NB4 (cell line): ENCODE measurements around the gene NOD1.

Source experiments
- POLR2A ChIP-seq: IDR thresholded peaks from 2 replicates; pipeline ENCODE4 v1.6.1; 2011; ENCODE audit warnings: mild to moderate bottlenecking; ENCODE audit not compliant: insufficient read length; ENCODE audit errors: extremely low read depth
- TF ChIP-seq, protein P1 (sequence below): IDR thresholded peaks from one replicate; pipeline ENCODE4 v1.5.1; 2012; ENCODE audit warnings: low read depth, low read length
- TF ChIP-seq, protein P2 (sequence below): IDR thresholded peaks from 2 replicates; pipeline ENCODE4 v1.6.1; 2011; ENCODE audit warnings: low read depth, low read length

DNA sequence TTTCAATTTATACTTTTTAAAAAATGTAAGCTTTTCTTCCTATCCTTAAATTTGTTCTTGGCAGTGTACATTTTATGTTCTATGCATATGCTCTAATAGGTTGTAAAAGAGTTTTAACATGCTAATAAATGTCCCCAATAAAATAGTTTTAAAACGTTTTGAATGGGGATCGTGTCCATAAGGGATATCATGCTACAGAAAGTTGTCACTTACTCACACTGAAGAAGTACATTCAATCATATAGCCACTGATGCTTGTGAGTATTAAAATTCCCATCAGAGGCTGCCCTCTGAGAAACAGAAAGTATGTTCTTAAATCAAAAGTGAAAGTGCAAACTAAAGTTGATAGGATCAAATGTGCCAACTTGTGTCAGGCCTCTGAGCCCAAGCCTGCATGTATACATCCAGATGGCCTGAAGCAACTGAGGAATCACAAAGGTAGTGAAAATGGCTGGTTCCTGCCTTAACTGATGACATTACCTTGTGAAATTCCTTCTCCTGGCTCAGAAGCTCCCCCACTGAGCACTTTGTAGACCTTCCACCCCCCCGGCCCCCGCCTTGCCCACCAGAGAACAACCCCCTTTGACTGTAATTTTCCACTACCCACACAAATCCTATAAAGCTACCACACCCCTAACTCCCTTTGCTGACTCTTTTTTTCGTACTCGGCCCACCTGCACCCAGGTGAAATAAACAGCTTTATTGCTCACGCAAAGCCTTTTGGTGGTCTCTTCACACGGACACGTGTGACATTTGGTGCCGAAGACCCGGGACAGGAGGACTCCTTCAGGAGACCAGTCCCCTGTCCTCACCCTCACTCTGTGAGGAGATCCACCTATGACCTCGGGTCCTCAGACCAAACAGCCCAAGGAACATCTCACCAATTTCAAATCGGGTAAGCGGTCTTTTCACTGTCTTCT lies 877 bp upstream of the NOD1 start:
- no peak for TF ChIP-seq POLR2A
- TF ChIP-seq, protein P1, sequence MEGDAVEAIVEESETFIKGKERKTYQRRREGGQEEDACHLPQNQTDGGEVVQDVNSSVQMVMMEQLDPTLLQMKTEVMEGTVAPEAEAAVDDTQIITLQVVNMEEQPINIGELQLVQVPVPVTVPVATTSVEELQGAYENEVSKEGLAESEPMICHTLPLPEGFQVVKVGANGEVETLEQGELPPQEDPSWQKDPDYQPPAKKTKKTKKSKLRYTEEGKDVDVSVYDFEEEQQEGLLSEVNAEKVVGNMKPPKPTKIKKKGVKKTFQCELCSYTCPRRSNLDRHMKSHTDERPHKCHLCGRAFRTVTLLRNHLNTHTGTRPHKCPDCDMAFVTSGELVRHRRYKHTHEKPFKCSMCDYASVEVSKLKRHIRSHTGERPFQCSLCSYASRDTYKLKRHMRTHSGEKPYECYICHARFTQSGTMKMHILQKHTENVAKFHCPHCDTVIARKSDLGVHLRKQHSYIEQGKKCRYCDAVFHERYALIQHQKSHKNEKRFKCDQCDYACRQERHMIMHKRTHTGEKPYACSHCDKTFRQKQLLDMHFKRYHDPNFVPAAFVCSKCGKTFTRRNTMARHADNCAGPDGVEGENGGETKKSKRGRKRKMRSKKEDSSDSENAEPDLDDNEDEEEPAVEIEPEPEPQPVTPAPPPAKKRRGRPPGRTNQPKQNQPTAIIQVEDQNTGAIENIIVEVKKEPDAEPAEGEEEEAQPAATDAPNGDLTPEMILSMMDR: no peak
- TF ChIP-seq, protein P2, sequence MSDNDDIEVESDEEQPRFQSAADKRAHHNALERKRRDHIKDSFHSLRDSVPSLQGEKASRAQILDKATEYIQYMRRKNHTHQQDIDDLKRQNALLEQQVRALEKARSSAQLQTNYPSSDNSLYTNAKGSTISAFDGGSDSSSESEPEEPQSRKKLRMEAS: no peak
